Globus pallidus (tissue), 1 donor: ENCODE data around the gene B4GALNT2.
A peak's percentile ranks its signal among the peaks of the same experiment; 100 is the strongest.
"Not testable (repeated sequence)": the region's sequence is repeated elsewhere in the genome, so short reads cannot be mapped to it uniquely, and the experiment has no call there.

ENCODE experiments used
- DNase-seq: peaks from one replicate; pipeline ENCODE4 v3.0.0-alpha.2; 2015; ENCODE audit warnings: low spot score

Gene B4GALNT2

GRCh38 chr17:49132699-49133364, at the start of gene B4GALNT2:
Gene B4GALNT2, plus strand, starts transcription at chr17:49132769. Its CDS starts 24 bp downstream, at chr17:49132793.
- DNase-seq = no peak

GRCh38 chr17:49085046-49085445, 47.5 kb upstream of the B4GALNT2 start:
- not testable (repeated sequence) for DNase-seq

GRCh38 chr17:49085565-49086315, 46.8 kb upstream of the B4GALNT2 start:
- DNase-seq = no peak

GRCh38 chr17:49086316-49086605, 46.3 kb upstream of the B4GALNT2 start:
- no peak for DNase-seq

GRCh38 chr17:49086649-49087048, 45.9 kb upstream of the B4GALNT2 start:
- DNase-seq = no peak

GRCh38 chr17:49089094-49089493, 43.5 kb upstream of the B4GALNT2 start:
- DNase-seq = no peak

- DNase-seq = no peak
These were observed 41.5 kb upstream of the B4GALNT2 start for GRCh38 chr17:49090878-49091594.

- no peak for DNase-seq
These were observed 39.4 kb upstream of the B4GALNT2 start for GRCh38 chr17:49093131-49093530.

GRCh38 chr17:49100601-49101000, 32.0 kb upstream of the B4GALNT2 start:
- no peak for DNase-seq

GRCh38 chr17:49101054-49101534, 31.5 kb upstream of the B4GALNT2 start:
- DNase-seq = no peak

GRCh38 chr17:49103360-49103759, 29.2 kb upstream of the B4GALNT2 start:
- DNase-seq = not testable (repeated sequence)

GRCh38 chr17:49104511-49105074, 28.0 kb upstream of the B4GALNT2 start:
- DNase-seq = no peak

- no peak for DNase-seq
These were observed 26.0 kb upstream of the B4GALNT2 start for GRCh38 chr17:49106321-49107210.

- no peak for DNase-seq
These were observed 25.4 kb upstream of the B4GALNT2 start for GRCh38 chr17:49107211-49107557.

- peak; percentile 29 for DNase-seq
These were observed 24.3 kb upstream of the B4GALNT2 start for GRCh38 chr17:49108318-49108717.

GRCh38 chr17:49110509-49110908, 22.1 kb upstream of the B4GALNT2 start:
- no peak for DNase-seq

GRCh38 chr17:49111934-49112333, 20.6 kb upstream of the B4GALNT2 start:
- DNase-seq = no peak

GRCh38 chr17:49112936-49113335, 19.6 kb upstream of the B4GALNT2 start:
- no peak for DNase-seq

GRCh38 chr17:49114703-49115102, 17.9 kb upstream of the B4GALNT2 start:
- no peak for DNase-seq

GRCh38 chr17:49117587-49118230, 14.9 kb upstream of the B4GALNT2 start:
- no peak for DNase-seq

- DNase-seq = no peak
These were observed 12.4 kb upstream of the B4GALNT2 start for GRCh38 chr17:49120166-49120565.
